SU-DHL-6 (cell line): Measurements from ENCODE around the gene AMZ2.
"Not testable (repeated sequence)": the region's sequence is repeated elsewhere in the genome, so short reads cannot be mapped to it uniquely, and the experiment has no call there.

ENCODE experiments used
- H2AFZ ChIP-seq: fragments of 200-600 bp; sonication (generic); 2 replicates; pipeline ENCODE4 v1.6.1; 2014; ENCODE audit warnings: low read depth, mild to moderate bottlenecking, moderate library complexity, mixed read lengths, antibody characterized with exemption, low read length; ENCODE audit not compliant: severe bottlenecking
- H3F3A ChIP-seq: fragments of 200-600 bp; shearing (Covaris generic); 2 replicates; pipeline ENCODE4 v1.6.0; 2016; ENCODE audit warnings: antibody characterized with exemption, mild to moderate bottlenecking; ENCODE audit not compliant: insufficient read depth
- H3K27ac ChIP-seq: fragments of 200-600 bp; sonication (generic); 2 replicates; pipeline ENCODE4 v1.5.1; 2016; ENCODE audit warnings: low read depth, mild to moderate bottlenecking, low read length, moderate library complexity, mixed read lengths
- H3K27me3 ChIP-seq: fragments of 200-600 bp; sonication (generic), shearing (Covaris generic); 2 replicates; pipeline ENCODE4 v1.6.0; 2014; ENCODE audit warnings: mild to moderate bottlenecking, low read length
- H3K36me3 ChIP-seq: fragments of 200-600 bp; sonication (generic); 2 replicates; pipeline ENCODE4 v1.6.1; 2014; ENCODE audit warnings: mild to moderate bottlenecking, low read length, mixed read lengths
- H3K4me2 ChIP-seq: fragments of 300-600, 200-600 bp; shearing (Covaris generic), sonication (generic); 2 replicates; pipeline ENCODE4 v1.6.0; 2014; ENCODE audit warnings: low read length, low read depth, mild to moderate bottlenecking; ENCODE audit not compliant: poor library complexity, severe bottlenecking
- H3K4me3 ChIP-seq: fragments of 200-600 bp; sonication (generic); 2 replicates; pipeline ENCODE4 v1.5.1; 2014; ENCODE audit warnings: antibody characterized with exemption, low read length, mild to moderate bottlenecking, mixed read lengths; ENCODE audit not compliant: insufficient read depth, poor library complexity, severe bottlenecking
- H3K79me2 ChIP-seq: fragments of 200-600 bp; sonication (generic); 2 replicates; pipeline ENCODE4 v1.6.1; 2014; ENCODE audit warnings: mild to moderate bottlenecking, low read length, moderate library complexity; ENCODE audit not compliant: insufficient read depth
- H3K9ac ChIP-seq: fragments of 200-600 bp; sonication (generic); 2 replicates; pipeline ENCODE4 v1.7.0; 2014; ENCODE audit warnings: mild to moderate bottlenecking, low read length
- H3K9me2 ChIP-seq: fragments of 200-600 bp; sonication (generic); replicated peaks from 2 replicates; pipeline ENCODE4 v1.6.1; 2014; ENCODE audit warnings: low read length; ENCODE audit not compliant: insufficient read depth
- H3K9me3 ChIP-seq: fragments of 200-600 bp; sonication (generic); 2 replicates; pipeline ENCODE4 v1.6.1; 2014; ENCODE audit warnings: low read length, mixed read lengths; ENCODE audit not compliant: insufficient read depth
- H4K20me1 ChIP-seq: fragments of 200-600 bp; sonication (generic); 2 replicates; pipeline ENCODE4 v1.6.1; 2014; ENCODE audit warnings: low read depth, mild to moderate bottlenecking, antibody characterized with exemption, low read length, moderate library complexity, mixed read lengths
- EZH2phosphoT487 ChIP-seq: fragments of 200-600 bp; sonication (generic), shearing (Covaris generic); conservative IDR thresholded peaks from 2 replicates; pipeline ENCODE4 v1.6.1; 2018; ENCODE audit warnings: mild to moderate bottlenecking, antibody characterized with exemption, low read length, moderate library complexity, mixed read lengths
- TF ChIP-seq, protein P1 (sequence below): fragments of 200-600 bp; sonication (generic); IDR thresholded peaks from one replicate; pipeline ENCODE4 v1.5.1; 2017; ENCODE audit warnings: antibody characterized with exemption, mild to moderate bottlenecking, low read length, moderate library complexity; ENCODE audit not compliant: insufficient read depth, poor library complexity, severe bottlenecking

The AMZ2 gene

DNA sequence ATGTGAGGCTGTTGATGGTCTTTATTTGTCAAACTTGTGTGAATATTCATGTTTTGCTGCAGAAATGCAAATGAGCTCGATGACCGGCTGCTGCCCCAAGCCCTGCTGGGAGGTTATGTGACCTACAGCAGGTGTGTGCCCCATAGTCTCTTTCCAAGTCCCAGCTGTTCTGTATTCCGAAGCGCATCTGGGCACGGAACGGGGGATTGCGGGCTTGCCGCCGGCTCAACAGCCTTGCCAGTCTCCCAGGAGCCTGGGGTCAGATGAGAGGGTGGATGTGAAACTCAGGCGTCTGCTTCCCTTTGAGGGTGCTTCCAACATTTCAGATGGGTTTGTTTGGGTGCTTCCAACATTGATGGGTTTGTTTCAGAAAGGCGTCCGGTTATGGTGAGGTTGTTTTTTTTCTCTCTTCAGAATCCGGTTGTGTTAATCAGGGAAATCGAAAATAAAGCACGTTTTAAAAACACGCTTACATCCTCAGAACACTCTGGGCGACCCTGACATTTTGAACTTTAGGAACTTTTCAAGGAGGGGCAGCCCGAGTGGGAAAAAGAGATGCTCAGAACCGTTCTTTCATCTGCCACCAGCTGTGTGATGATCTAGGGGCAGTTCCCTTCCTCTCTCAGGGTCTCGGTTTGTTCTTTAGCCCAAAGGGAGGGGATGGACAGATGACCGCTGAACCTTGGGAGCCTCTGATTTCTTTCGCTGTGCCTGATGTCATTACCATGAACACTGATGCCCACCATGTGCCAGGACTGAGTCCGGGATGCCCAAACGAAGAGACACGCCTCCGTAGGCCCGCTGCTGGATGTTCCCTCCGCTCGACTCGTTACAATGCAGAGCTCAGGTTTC, 47.8 kb upstream of the AMZ2 start:
- peak overlapping the region; percentile 43; the same call in 1 of the 2 replicates for H3K9ac ChIP-seq
- H3K9me2 ChIP-seq = no peaks in the 10 kb centered on the region
- H3K4me3 ChIP-seq = no peak overlapping the region
- H3K9me3 ChIP-seq = no peaks in the 10 kb centered on the region
- no peaks in the 10 kb centered on the region for H3K27me3 ChIP-seq
- no peaks in the 10 kb centered on the region for H3K79me2 ChIP-seq
- no peak overlapping the region for H3K27ac ChIP-seq
- no peaks in the 10 kb centered on the region for H4K20me1 ChIP-seq
- no peaks in the 10 kb centered on the region for H3K36me3 ChIP-seq
- H3F3A ChIP-seq = peaks cover 23% of the 10 kb centered on the region
- peak overlapping the region; percentile 29 for H2AFZ ChIP-seq
- TF ChIP-seq, protein P1, sequence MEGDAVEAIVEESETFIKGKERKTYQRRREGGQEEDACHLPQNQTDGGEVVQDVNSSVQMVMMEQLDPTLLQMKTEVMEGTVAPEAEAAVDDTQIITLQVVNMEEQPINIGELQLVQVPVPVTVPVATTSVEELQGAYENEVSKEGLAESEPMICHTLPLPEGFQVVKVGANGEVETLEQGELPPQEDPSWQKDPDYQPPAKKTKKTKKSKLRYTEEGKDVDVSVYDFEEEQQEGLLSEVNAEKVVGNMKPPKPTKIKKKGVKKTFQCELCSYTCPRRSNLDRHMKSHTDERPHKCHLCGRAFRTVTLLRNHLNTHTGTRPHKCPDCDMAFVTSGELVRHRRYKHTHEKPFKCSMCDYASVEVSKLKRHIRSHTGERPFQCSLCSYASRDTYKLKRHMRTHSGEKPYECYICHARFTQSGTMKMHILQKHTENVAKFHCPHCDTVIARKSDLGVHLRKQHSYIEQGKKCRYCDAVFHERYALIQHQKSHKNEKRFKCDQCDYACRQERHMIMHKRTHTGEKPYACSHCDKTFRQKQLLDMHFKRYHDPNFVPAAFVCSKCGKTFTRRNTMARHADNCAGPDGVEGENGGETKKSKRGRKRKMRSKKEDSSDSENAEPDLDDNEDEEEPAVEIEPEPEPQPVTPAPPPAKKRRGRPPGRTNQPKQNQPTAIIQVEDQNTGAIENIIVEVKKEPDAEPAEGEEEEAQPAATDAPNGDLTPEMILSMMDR = no peak
- TF ChIP-seq EZH2phosphoT487 = no peak
- peak overlapping the region; percentile 55 for H3K4me2 ChIP-seq

DNA sequence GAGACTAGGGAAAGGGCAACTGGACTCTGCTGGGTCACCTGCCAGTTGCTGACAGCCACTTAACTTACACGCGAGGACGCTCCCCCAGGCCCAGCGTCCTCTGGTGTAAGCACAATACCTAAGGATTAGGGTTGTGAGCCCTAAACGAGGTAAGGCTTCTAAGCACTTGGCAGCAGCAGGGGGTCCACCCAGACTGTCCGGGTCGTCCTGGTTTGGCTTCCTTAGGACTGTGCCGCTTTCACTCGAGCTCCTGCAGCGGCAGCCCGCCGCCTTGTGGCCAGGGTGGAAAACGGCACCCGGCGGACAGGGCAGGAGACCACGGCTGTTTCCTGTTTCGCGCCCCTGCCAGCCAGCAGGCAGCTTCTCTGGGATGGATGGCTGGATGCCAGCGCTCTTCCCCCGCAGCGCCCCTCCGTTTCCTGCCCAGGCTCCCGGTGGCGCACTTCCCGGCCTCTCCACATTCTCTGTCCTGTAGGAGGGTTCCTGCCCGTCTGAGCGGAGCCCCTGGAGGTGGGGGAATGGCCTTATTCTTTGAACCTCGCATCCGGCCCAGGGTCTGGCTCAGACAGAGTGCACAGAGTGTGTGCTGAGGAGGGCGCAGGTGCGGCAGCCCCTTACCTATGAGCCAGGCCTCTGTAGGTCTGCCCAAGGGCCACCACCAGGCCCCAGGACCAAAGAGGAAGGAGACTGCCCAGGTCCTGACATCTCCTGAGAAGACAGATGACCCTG, 47.0 kb upstream of the AMZ2 start:
- Histone ChIP-seq H3K36me3 (no peaks in the 10 kb centered on the region), H3K4me3 (peak overlapping the region; percentile 37), H3K79me2 (no peaks in the 10 kb centered on the region), H3K9me2 (no peaks in the 10 kb centered on the region), H3K9me3 (no peaks in the 10 kb centered on the region), H2AFZ (peak overlapping the region; percentile 47), H4K20me1 (no peaks in the 10 kb centered on the region), H3K9ac (peak overlapping the region; percentile 43), H3K27ac (no peak overlapping the region), H3K27me3 (no peaks in the 10 kb centered on the region), H3F3A (peaks cover 23% of the 10 kb centered on the region), H3K4me2 (peak overlapping the region; percentile 55)
- TF ChIP-seq EZH2phosphoT487 = no peak
- TF ChIP-seq, protein P1 = peak; percentile 73

DNA sequence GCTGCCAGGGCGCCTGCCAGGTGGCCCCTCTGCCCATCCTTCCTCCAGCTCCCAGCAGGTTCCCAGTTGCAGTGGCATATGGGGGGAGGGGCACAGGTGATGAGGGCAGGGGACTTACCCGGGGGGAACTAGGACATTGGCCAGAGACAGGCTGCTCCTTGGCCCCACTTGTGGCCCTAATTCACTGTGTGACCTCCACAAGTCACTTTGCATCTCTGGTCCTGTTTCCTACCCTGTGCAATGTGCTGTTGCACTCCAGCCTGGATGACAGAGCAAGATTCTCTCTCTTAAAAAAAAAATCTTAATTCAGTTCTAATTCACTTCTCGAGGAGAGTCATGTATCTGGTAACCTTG, 46.4 kb upstream of the AMZ2 start:
- not testable (repeated sequence) for H3K9me3 ChIP-seq, H3K9me2 ChIP-seq, H4K20me1 ChIP-seq, H3K27me3 ChIP-seq, H3K27ac ChIP-seq, H3K36me3 ChIP-seq, H3K4me3 ChIP-seq, H3K79me2 ChIP-seq
- Histone ChIP-seq H3K4me2 (peak overlapping the region; percentile 55), H3F3A (peaks cover 25% of the 10 kb centered on the region), H3K9ac (peak overlapping the region; percentile 43), H2AFZ (peak overlapping the region; percentile 47)

DNA sequence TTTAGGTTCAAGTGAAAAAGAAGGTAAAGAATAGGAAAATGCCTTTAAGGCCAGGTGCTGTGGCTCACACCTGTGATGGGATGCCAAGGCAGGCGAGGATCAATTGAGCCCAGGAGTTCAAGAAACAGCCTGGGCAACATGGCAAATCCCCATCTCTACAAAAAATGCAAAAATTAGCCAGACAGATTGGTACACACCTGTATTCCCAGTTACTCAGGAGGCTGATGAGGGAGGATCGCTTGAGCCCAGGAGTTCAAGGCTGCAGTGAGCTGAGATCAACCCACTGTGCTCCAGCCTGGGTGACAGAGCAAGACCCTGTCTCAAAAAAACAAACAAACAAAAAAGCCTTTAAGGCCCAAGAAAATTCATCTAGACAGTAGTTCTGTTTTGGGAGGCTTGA, 45.5 kb upstream of the AMZ2 start:
- not testable (repeated sequence) for H3K27ac ChIP-seq, H3K9me3 ChIP-seq, H3K27me3 ChIP-seq, H3K4me3 ChIP-seq, H3K9ac ChIP-seq, H3K4me2 ChIP-seq, H4K20me1 ChIP-seq, H3K36me3 ChIP-seq, H3K79me2 ChIP-seq, H2AFZ ChIP-seq, H3K9me2 ChIP-seq
- peaks cover 34% of the 10 kb centered on the region for H3F3A ChIP-seq
